Right lobe of liver (tissue), 6 donors: Measurements from ENCODE around the gene ARHGAP15. TPM values are rescaled to one million over a fixed set of nuclear protein-coding genes. Genes with fewer than 3 reads are reported as not detected.

ENCODE experiments used
- ATAC-seq, 4 donors: fragments of 200-7000 bp; cut with Tn5 transposase; one replicate each; pipeline ENCODE4 v1.9.1; 2020; ENCODE audit warnings: mild to moderate bottlenecking in 4 of 4, moderate library complexity in 4 of 4
- DNase-seq, 3 donors: peaks; one replicate each; pipeline ENCODE4 v3.0.0-alpha.2; 2020
- H3K27ac ChIP-seq, 3 donors: fragments of 200-600 bp; one replicate each; pipeline ENCODE4 v1.8.0; 2022
- H3K27me3 ChIP-seq, 2 donors: fragments of 200-600 bp; one replicate each; pipeline ENCODE4 v1.8.0; 2022
- H3K36me3 ChIP-seq, 4 donors: fragments of 200-600 bp; sonication (generic) in 1 of 4; one replicate each; pipeline versions ENCODE4 v1.5.1 to v1.8.0; 2017 to 2022; ENCODE audit warnings: control low read depth in 1 of 4
- H3K4me1 ChIP-seq, 4 donors: fragments of 200-600 bp; sonication (generic) in 1 of 4; one replicate each; pipeline versions ENCODE4 v1.5.1 to v1.8.0; 2017 to 2022; ENCODE audit warnings: control low read depth in 1 of 4
- H3K4me3 ChIP-seq, 3 donors: fragments of 200-600 bp; one replicate each; pipeline ENCODE4 v1.8.0; 2022
- H3K9me3 ChIP-seq, 4 donors: fragments of 200-600 bp; sonication (generic) in 1 of 4; one replicate each; pipeline versions ENCODE4 v1.5.1 to v1.8.0; 2017 to 2022; ENCODE audit warnings: control low read depth in 1 of 4
- CTCF ChIP-seq, 4 donors: fragments of 200-600 bp in 3 of 4; fragments of 450-650 bp in 1 of 4; IDR thresholded peaks; one replicate each; pipeline versions ENCODE4 v1.5.1 to v1.8.0; 2016 to 2022; ENCODE audit warnings: antibody characterized with exemption in 4 of 4, mild to moderate bottlenecking in 2 of 4
- POLR2A ChIP-seq: fragments of 450-650 bp; IDR thresholded peaks from one replicate; pipeline ENCODE4 v1.6.1; 2017; ENCODE audit warnings: antibody characterized with exemption, mild to moderate bottlenecking
- WGBS: methylation state at CpG from one replicate; pipeline ENCODE4 v1.1.6; 2018; ENCODE audit warnings: low coverage, low lambda C conversion rate; ENCODE audit not compliant: insufficient coverage; ENCODE audit errors: missing lambda C conversion rate; 5-methylcytosine and 5-hydroxymethylcytosine counted together
- intact Hi-C, 2 donors: fragments of 100-400 bp; cut with DNase I; formaldehyde crosslinking; loops; one replicate each; pipeline versions ENCODE4 v1.11.2 to v1.14.1; 2022
- total RNA-seq, 6 experiments: library from RNA; depleted of rRNA in 2 of 6; stranded (reverse); fragments of >200 nt in 2 of 6; fragmentation: NEBNext Ultra II Directional in 3 of 6; extraction: Animal tissue kit (Norgen Biotek cat#: 25700) in 3 of 6; gene quantifications; one replicate each; pipeline versions ENCODE4 v1.1.0 to v1.2.4, GENCODE V29; 2016 to 2023
- donor health status: DM: no; HTN: yes; CAD: no.
- donor health status: DM: no; HTN: no; CAD: no.
- donor health status: DM: no; HTN: no; CAD: no.
- donor health status: DM: no; HTN: yes; CAD: no.
- donor health status: DM: no; HTN: yes; CAD: no.

The ARHGAP15 gene
- total RNA-seq, 6 experiments from 2014 or later = 3.3 to 8.2 (median 6.6) TPM

- H3K36me3 ChIP-seq = no peaks in the 10 kb centered on the region
- TF ChIP-seq POLR2A = no peak
- TF ChIP-seq CTCF (IDR thresholded peaks at IDR 0.05) = peak; percentile 27 to 71 (median 56)
- no peaks in the 10 kb centered on the region for H3K4me1 ChIP-seq
- H3K27ac ChIP-seq = no peak overlapping the region
- no peak overlapping the region for H3K4me3 ChIP-seq
- DNase-seq (no peak), ATAC-seq (peak; percentile 47 to 65 (median 56))
- no peaks in the 10 kb centered on the region for H3K9me3 ChIP-seq
- no peaks in the 10 kb centered on the region for H3K27me3 ChIP-seq
- WGBS = 54% methylated on average over 7 of the region's 7 CpGs
- intact Hi-C loops = no loop called here
Measured at GRCh38 chr2:143284087-143284675, 155.0 kb downstream of the ARHGAP15 start.

GRCh38 chr2:143289025-143289424 is 159.8 kb downstream of the ARHGAP15 start:
- TF ChIP-seq POLR2A (no peak), CTCF (IDR thresholded peaks at IDR 0.05) (no peak)
- Histone ChIP-seq H3K9me3 (no peaks in the 10 kb centered on the region), H3K36me3 (no peaks in the 10 kb centered on the region), H3K27ac (no peak overlapping the region), H3K4me1 (peaks cover 0 to 5% (median 0%) of the 10 kb centered on the region in 4 donors), H3K4me3 (no peak overlapping the region), H3K27me3 (no peaks in the 10 kb centered on the region)
- ATAC-seq (no peak), DNase-seq (no peak)
- intact Hi-C loops = no loop called here

GRCh38 chr2:143290221-143290620 is 161.0 kb downstream of the ARHGAP15 start:
- Histone ChIP-seq H3K27me3 (no peaks in the 10 kb centered on the region), H3K4me1 (peaks cover 0 to 10% (median 0%) of the 10 kb centered on the region in 4 donors), H3K27ac (no peak overlapping the region), H3K4me3 (no peak overlapping the region), H3K36me3 (no peaks in the 10 kb centered on the region), H3K9me3 (no peaks in the 10 kb centered on the region)
- ATAC-seq (no peak), DNase-seq (no peak)
- intact Hi-C loops = no loop called here
- WGBS = 53% methylated on average over 5 of the region's 5 CpGs
- TF ChIP-seq POLR2A (no peak), CTCF (IDR thresholded peaks at IDR 0.05) (no peak)

GRCh38 chr2:143294068-143294467 is 164.8 kb downstream of the ARHGAP15 start:
- no peak for DNase-seq
- TF ChIP-seq CTCF (IDR thresholded peaks at IDR 0.05) = no peak
- no peak for TF ChIP-seq POLR2A
- intact Hi-C loops = no loop called here
- Histone ChIP-seq H3K9me3 (no peaks in the 10 kb centered on the region), H3K27ac (no peak overlapping the region), H3K4me1 (peaks cover 0 to 10% (median 0%) of the 10 kb centered on the region in 4 donors), H3K27me3 (no peaks in the 10 kb centered on the region), H3K4me3 (no peak overlapping the region), H3K36me3 (no peaks in the 10 kb centered on the region)
- 27% methylated on average over 1 of the region's 1 CpG for WGBS
- ATAC-seq = peak; percentile 65 to 95 (median 74)

- Histone ChIP-seq H3K9me3 (no peaks in the 10 kb centered on the region), H3K27me3 (no peaks in the 10 kb centered on the region), H3K4me1 (peaks cover 0 to 10% (median 0%) of the 10 kb centered on the region in 4 donors), H3K27ac (no peak overlapping the region), H3K36me3 (no peaks in the 10 kb centered on the region), H3K4me3 (no peak overlapping the region)
- no peak for TF ChIP-seq POLR2A
- no peak for TF ChIP-seq CTCF (IDR thresholded peaks at IDR 0.05)
- no peak for DNase-seq
- WGBS = 78% methylated on average over 3 of the region's 3 CpGs
- intact Hi-C loops = no loop called here
- no peak for ATAC-seq
Measured at GRCh38 chr2:143296089-143296488, 166.9 kb downstream of the ARHGAP15 start.
